PC-9 (cell line): ENCODE data around the gene TWSG1. TPM values are rescaled to one million over a fixed set of nuclear protein-coding genes. Genes with fewer than 3 reads are reported as not detected.

Experiments used
- BruUV-seq: library from RNA; stranded (reverse); fragments of 400-500 nt; replicated peaks from 2 replicates; lab custom pipeline; 2021; lab: Mats Ljungman, UMichigan
- CTCF ChIA-PET: fragments of 300-600 bp; sonication (Branson Sonifier 250); formaldehyde crosslinking; loops from one replicate; lab custom pipeline; 2022; ENCODE audit warnings: antibody characterized with exemption; lab: Charles Lee
- POLR2A ChIA-PET: fragments of 300-600 bp; sonication (Branson Sonifier 250); formaldehyde crosslinking; loops from one replicate; lab custom pipeline; 2022; ENCODE audit warnings: antibody characterized with exemption; ENCODE audit not compliant: unreplicated experiment; lab: Charles Lee
- DNase-seq, 2 experiments: peaks; one replicate each; pipeline versions ENCODE4 v3.0.0 to v3.0.0-alpha.2; 2015 to 2022; ENCODE audit warnings: mixed read lengths in 1 of 2
- H2AFZ ChIP-seq: fragments of 200-600 bp; sonication (generic); 2 replicates; pipeline ENCODE4 v1.8.1; 2017; ENCODE audit warnings: antibody characterized with exemption
- H3F3A ChIP-seq: fragments of 200-600 bp; sonication (generic); 2 replicates; pipeline ENCODE4 v1.8.1; 2017; ENCODE audit warnings: antibody characterized with exemption, mild to moderate bottlenecking, low read depth; ENCODE audit not compliant: insufficient read depth
- H3K27ac ChIP-seq: fragments of 200-600 bp; sonication (generic); 2 replicates; pipeline ENCODE4 v1.6.1; 2016; ENCODE audit warnings: mixed run types
- H3K27me3 ChIP-seq: fragments of 200-600 bp; sonication (generic); 2 replicates; pipeline ENCODE4 v1.6.1; 2016; ENCODE audit warnings: low read depth, mixed run types; ENCODE audit not compliant: insufficient read depth
- H3K36me3 ChIP-seq: fragments of 200-600 bp; sonication (generic); 2 replicates; pipeline ENCODE4 v1.6.1; 2016; ENCODE audit warnings: low read depth, mixed run types
- H3K4me1 ChIP-seq: fragments of 200-600 bp; sonication (generic); replicated peaks from 2 replicates; pipeline ENCODE4 v1.6.1; 2016; ENCODE audit warnings: mixed run types; ENCODE audit not compliant: insufficient read depth
- H3K4me2 ChIP-seq: fragments of 200-600 bp; sonication (generic); 2 replicates; pipeline ENCODE4 v1.6.1; 2017; ENCODE audit warnings: mixed run types
- H3K4me3 ChIP-seq: fragments of 200-600 bp; sonication (generic); 2 replicates; pipeline ENCODE4 v1.6.1; 2016; ENCODE audit warnings: mixed run types
- H3K79me2 ChIP-seq: fragments of 200-600 bp; sonication (generic); 2 replicates; pipeline ENCODE4 v1.6.1; 2017; ENCODE audit warnings: low read depth, mixed run types
- H3K9me2 ChIP-seq: fragments of 200-600 bp; sonication (generic); 2 replicates; pipeline ENCODE4 v1.8.1; 2017; ENCODE audit warnings: mild to moderate bottlenecking; ENCODE audit not compliant: insufficient read depth
- H3K9me3 ChIP-seq: fragments of 200-600 bp; sonication (generic); 2 replicates; pipeline ENCODE4 v1.8.1; 2016; ENCODE audit warnings: low read depth; ENCODE audit not compliant: insufficient read depth
- H4K20me1 ChIP-seq: fragments of 200-600 bp; sonication (generic); 2 replicates; pipeline ENCODE4 v1.8.1; 2017; ENCODE audit not compliant: insufficient read depth
- CTCF ChIP-seq: fragments of 200-600 bp; sonication (generic); conservative IDR thresholded peaks from 2 replicates; pipeline ENCODE4 v1.6.1; 2017; ENCODE audit warnings: mixed run types, antibody characterized with exemption, mild to moderate bottlenecking, moderate library complexity
- EZH2 ChIP-seq: fragments of 200-600 bp; sonication (generic); IDR thresholded peaks from 2 replicates; pipeline ENCODE4 v1.8.0; 2017; ENCODE audit warnings: antibody characterized with exemption, low read depth
- intact Hi-C: fragments of 100-400 bp; cut with micrococcal nuclease; formaldehyde crosslinking; loops from one replicate; pipeline ENCODE4 v1.10.0; 2022; ENCODE audit not compliant: unreplicated experiment
- total RNA-seq: library from RNA; stranded (reverse); gene quantifications from 2 replicates; pipeline ENCODE4 v1.2.3, GENCODE V29; 2021

TWSG1 gene
- total RNA-seq, 1 experiment from 2014 or later, result 52.1 TPM

- CTCF ChIA-PET, result no interaction called here
Measured at GRCh38 chr18:9293948-9294347, 40.6 kb upstream of the TWSG1 start.

GRCh38 chr18:9296233-9297006 is 38.2 kb upstream of the TWSG1 start:
- Histone ChIP-seq H4K20me1 (no peaks in the 10 kb centered on the region), H3K4me1 (0 out of 2 replicates have a peak, but pooled peaks cover 8% of the 10 kb centered on the region), H3K27me3 (no peaks in the 10 kb centered on the region), H3K4me3 (no peak overlapping the region), H3K9me3 (no peaks in the 10 kb centered on the region; the same call in 1 of the 2 replicates), H3K9me2 (no peaks in the 10 kb centered on the region), H3K27ac (no peak overlapping the region), H2AFZ (no peak overlapping the region), H3K4me2 (no peak overlapping the region), H3F3A (no peaks in the 10 kb centered on the region), H3K79me2 (no peaks in the 10 kb centered on the region), H3K36me3 (no peaks in the 10 kb centered on the region)
- no peak for TF ChIP-seq EZH2
- no peak for TF ChIP-seq CTCF
- ChIA-PET CTCF (no interaction called here), POLR2A (interaction anchor here (0.6 kb wide), 1 partner anchor 438 kb away, joined by 3 read pairs; no protein-coding TSS in a partner anchor)
- DNase-seq, result peak in 1 of 2 experiments; percentile 63
- no TSS peak for BruUV-seq
- intact Hi-C loops, result no loop called here

More at GRCh38 chr18:9293948-9294347, 40.6 kb upstream of the TWSG1 start:
- H3K9me3 ChIP-seq, result no peaks in the 10 kb centered on the region; the same call in 1 of the 2 replicates
- no peak overlapping the region for H2AFZ ChIP-seq
- no peak for TF ChIP-seq EZH2
- no peak for TF ChIP-seq CTCF
- no peaks in the 10 kb centered on the region for H3K27me3 ChIP-seq
- H3K4me2 ChIP-seq, result no peak overlapping the region
- BruUV-seq, result no TSS peak
- H3F3A ChIP-seq, result no peaks in the 10 kb centered on the region
- H3K36me3 ChIP-seq, result no peaks in the 10 kb centered on the region
- H3K4me1 ChIP-seq, result 0 out of 2 replicates have a peak, but pooled peaks cover 8% of the 10 kb centered on the region
- intact Hi-C loops, result no loop called here
- H3K9me2 ChIP-seq, result no peaks in the 10 kb centered on the region
- H3K4me3 ChIP-seq, result no peak overlapping the region
- no peak overlapping the region for H3K27ac ChIP-seq
- POLR2A ChIA-PET, result no interaction called here
- no peaks in the 10 kb centered on the region for H4K20me1 ChIP-seq
- H3K79me2 ChIP-seq, result no peaks in the 10 kb centered on the region
- no peak for DNase-seq

- no peak for DNase-seq
- Histone ChIP-seq H3K79me2 (no peaks in the 10 kb centered on the region), H3K27me3 (no peaks in the 10 kb centered on the region), H3K36me3 (no peaks in the 10 kb centered on the region), H3F3A (no peaks in the 10 kb centered on the region), H3K27ac (no peak overlapping the region), H3K4me2 (no peak overlapping the region), H3K9me3 (no peaks in the 10 kb centered on the region; the same call in 1 of the 2 replicates), H3K9me2 (no peaks in the 10 kb centered on the region), H3K4me1 (0 out of 2 replicates have a peak, but pooled peaks cover 8% of the 10 kb centered on the region), H3K4me3 (no peak overlapping the region), H2AFZ (no peak overlapping the region), H4K20me1 (no peaks in the 10 kb centered on the region)
- intact Hi-C loops, result no loop called here
- TF ChIP-seq EZH2 (no peak), CTCF (no peak)
- CTCF ChIA-PET, result no interaction called here
- POLR2A ChIA-PET, result no interaction called here
- no TSS peak for BruUV-seq
Measured at GRCh38 chr18:9297007-9297393, 37.6 kb upstream of the TWSG1 start.
